ENCODE measurements around the gene FBXO10. TPM values are rescaled to one million over a fixed set of nuclear protein-coding genes. Genes with fewer than 3 reads are reported as not detected.

FBXO10 gene
- total RNA-seq (ENCODE audit: unreplicated experiment) = 68.7 TPM
- long read RNA-seq, partial matches to known transcripts = 9 of 14 reads
- long read RNA-seq, other reads (novel, unspliced or antisense) = 5 of 14 reads

DNA sequence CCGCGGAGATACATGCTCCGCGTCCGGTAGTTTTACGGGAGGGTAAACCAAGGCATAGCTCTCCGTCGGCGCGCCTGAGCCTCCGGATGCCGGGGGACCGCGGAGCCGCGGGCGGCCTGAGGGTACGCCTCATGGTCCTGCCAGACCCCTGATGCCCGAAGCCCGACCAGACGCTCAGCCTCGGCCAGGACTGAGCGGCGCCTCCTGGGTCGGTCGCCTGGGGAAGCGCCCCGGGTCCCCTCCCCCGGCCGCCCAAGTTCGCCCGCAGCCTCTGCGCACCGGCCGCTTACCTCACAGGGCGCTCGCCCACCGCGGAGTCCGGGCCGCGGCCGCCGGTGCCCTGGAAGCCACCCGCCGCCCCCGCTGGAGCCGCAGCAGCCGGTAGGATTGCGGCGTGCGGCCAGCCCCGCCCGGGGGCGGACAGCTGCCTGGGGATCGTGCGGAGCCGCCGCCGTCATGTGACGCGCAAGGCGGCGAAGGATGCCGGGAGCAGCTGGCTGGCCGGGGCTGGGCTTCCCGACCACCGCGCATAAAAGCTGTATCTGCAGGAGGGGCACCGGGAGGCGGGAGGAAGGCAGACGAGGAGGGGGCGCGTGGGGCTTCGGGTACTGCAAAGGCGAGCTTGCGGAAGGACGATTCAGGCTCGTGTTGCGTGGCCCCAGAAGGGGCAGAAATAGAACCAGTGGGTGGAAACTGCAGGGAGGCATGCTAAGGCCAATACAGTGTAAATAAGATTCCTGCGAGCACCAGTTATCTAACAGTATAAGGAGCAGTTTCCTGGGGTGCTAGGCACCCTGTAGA is at the start of gene FBXO10:
FBXO10 (minus strand) TSS at position 460 of the 801 bp plus-strand sequence. CDS start 34,612 bp downstream, outside the sequence.
- H3K27me3 Mint-ChIP-seq (ENCODE audit: unreplicated experiment) = peaks cover 6% of the 10 kb centered on the region

DNA sequence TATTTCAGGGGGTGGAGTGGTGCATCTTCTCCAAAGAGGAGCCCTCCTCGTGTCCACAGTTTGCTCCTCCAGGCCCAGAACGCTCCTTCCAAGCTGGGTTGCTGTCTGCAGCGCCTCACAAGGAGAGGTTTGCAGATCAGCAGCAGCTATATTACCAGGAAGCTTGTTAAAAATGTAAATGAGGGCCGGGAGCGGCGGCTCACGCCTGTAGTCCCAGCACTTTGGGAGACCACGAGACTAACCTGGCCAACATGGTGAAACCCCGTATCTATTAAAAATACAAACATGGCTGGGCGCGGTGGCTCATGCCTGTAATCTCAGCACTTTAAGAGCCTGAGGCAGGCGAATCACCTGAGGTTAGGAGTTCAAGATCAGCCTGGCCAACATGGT is 49.6 kb upstream of the FBXO10 start:
- H3K27ac Mint-ChIP-seq (ENCODE audit: unreplicated experiment) = no peak overlapping the region
- H3K9me3 Mint-ChIP-seq (ENCODE audit: unreplicated experiment) = peaks cover 2% of the 10 kb centered on the region
- no peaks in the 10 kb centered on the region for H3K36me3 Mint-ChIP-seq (ENCODE audit: unreplicated experiment)
- H3K27me3 Mint-ChIP-seq (ENCODE audit: unreplicated experiment) = peaks cover 4% of the 10 kb centered on the region
- DNase-seq = no peak
- peaks cover 35% of the 10 kb centered on the region for H3K4me1 Mint-ChIP-seq (ENCODE audit: low read depth, unreplicated experiment)
- TF ChIP-seq CTCF (IDR thresholded peaks at IDR 0.05; ENCODE audit: partially characterized antibody, unreplicated experiment) = no peak
- H3K4me3 Mint-ChIP-seq (ENCODE audit: unreplicated experiment) = no peak overlapping the region

More for the DNA sequence above, at the start of gene FBXO10:
- peak within 1 kb of the TSS; percentile 98 for H3K27ac Mint-ChIP-seq (ENCODE audit: unreplicated experiment)
- peak; percentile 92 for DNase-seq
- peaks cover 17% of the 10 kb centered on the region for H3K9me3 Mint-ChIP-seq (ENCODE audit: unreplicated experiment)
- H3K4me1 Mint-ChIP-seq (ENCODE audit: low read depth, unreplicated experiment) = peaks cover 47% of the 10 kb centered on the region
- H3K4me3 Mint-ChIP-seq (ENCODE audit: unreplicated experiment) = peak within 1 kb of the TSS; percentile 93
- TF ChIP-seq CTCF (IDR thresholded peaks at IDR 0.05; ENCODE audit: partially characterized antibody, unreplicated experiment) = no peak
- no peaks in the 10 kb centered on the region for H3K36me3 Mint-ChIP-seq (ENCODE audit: unreplicated experiment)

DNA sequence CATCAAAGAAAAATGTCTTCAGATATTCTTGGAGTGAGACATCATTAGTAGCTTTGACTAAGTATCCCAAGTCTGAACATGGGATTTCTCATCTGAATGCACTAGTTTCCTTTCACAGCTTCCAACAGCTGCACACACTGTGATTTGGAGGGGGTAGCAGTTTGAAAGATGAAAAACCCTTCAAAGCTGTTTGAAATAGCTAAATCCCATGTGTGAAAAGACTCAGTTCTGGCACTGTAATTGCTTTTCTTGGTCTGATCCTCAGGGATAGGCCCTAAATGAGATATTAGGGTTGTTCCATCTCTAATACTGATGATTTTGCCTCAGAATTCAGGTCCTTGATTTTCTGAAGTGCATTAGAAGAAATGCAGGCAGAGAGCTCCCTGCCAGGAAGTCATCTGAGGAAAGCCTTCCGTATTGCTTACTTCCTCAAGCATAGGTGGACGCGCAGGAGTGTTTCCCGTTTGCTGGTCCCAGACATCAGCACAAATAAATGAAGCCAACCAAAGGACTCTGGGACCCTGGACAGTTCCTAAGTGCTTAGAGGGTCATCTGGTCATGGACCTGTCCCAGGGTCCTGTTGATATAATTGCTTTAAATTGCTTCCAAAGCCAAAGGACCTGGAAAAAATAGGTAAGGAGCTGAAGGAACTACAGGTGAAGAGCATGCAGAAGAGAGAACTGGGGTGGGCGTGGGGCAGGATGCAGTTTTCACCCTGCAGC is 49.0 kb upstream of the FBXO10 start:
- H3K36me3 Mint-ChIP-seq (ENCODE audit: unreplicated experiment) = no peaks in the 10 kb centered on the region
- H3K27me3 Mint-ChIP-seq (ENCODE audit: unreplicated experiment) = peaks cover 4% of the 10 kb centered on the region
- TF ChIP-seq CTCF (IDR thresholded peaks at IDR 0.05; ENCODE audit: partially characterized antibody, unreplicated experiment) = no peak
- DNase-seq = no peak
- H3K27ac Mint-ChIP-seq (ENCODE audit: unreplicated experiment) = no peak overlapping the region
- H3K4me1 Mint-ChIP-seq (ENCODE audit: low read depth, unreplicated experiment) = peaks cover 35% of the 10 kb centered on the region
- no peak overlapping the region for H3K4me3 Mint-ChIP-seq (ENCODE audit: unreplicated experiment)
- peaks cover 2% of the 10 kb centered on the region for H3K9me3 Mint-ChIP-seq (ENCODE audit: unreplicated experiment)

- no peak for TF ChIP-seq CTCF (IDR thresholded peaks at IDR 0.05; ENCODE audit: partially characterized antibody, unreplicated experiment)
- Mint-ChIP-seq H3K9me3 (ENCODE audit: unreplicated experiment) (peaks cover 1% of the 10 kb centered on the region), H3K36me3 (ENCODE audit: unreplicated experiment) (no peaks in the 10 kb centered on the region), H3K27ac (ENCODE audit: unreplicated experiment) (no peak overlapping the region), H3K27me3 (ENCODE audit: unreplicated experiment) (peaks cover 6% of the 10 kb centered on the region), H3K4me1 (ENCODE audit: low read depth, unreplicated experiment) (peaks cover 35% of the 10 kb centered on the region), H3K4me3 (ENCODE audit: unreplicated experiment) (no peak overlapping the region)
- DNase-seq = no peak
Observed at GRCh38 chr9:37624073-37624472, 47.9 kb upstream of the FBXO10 start.

All from glutamatergic neuron (in vitro differentiated cells).